A549 (cell line): ENCODE data around the gene NEDD4L. TPM values are rescaled to one million over a fixed set of nuclear protein-coding genes. Genes with fewer than 3 reads are reported as not detected.

Experiments
- ATAC-seq, 2 experiments: fragments of 200-7000 bp in 1 of 2; fragments of >200 bp in 1 of 2; cut with Nextera tagmentation in 1 of 2; cut with Tn5 transposase in 1 of 2; 3 replicates each; pipeline versions ENCODE4 v1.8.0 to v1.9.1; 2018 to 2020; ENCODE audit warnings: mild to moderate bottlenecking in 1 of 2, moderate library complexity in 1 of 2
- CTCF ChIA-PET: fragments of 300-600 bp; sonication (Branson Sonifier 250); formaldehyde crosslinking; extraction: SDS; loops from one replicate; lab custom pipeline; 2021; ENCODE audit warnings: antibody characterized with exemption, inconsistent platforms; lab: Yijun Ruan, JAX
- POLR2A ChIA-PET: fragments of 350-600 bp; formaldehyde crosslinking; extraction: SDS; loops from one replicate; lab custom pipeline; 2021; ENCODE audit warnings: antibody characterized with exemption, inconsistent platforms; lab: Yijun Ruan, JAX
- DNase-seq, 2 experiments: peaks; one replicate each; pipeline versions ENCODE4 v3.0.0 to v3.0.0-alpha.2; 2011 to 2016; ENCODE audit warnings: low read depth in 1 of 2, low spot score in 1 of 2
- FAIRE-seq: peaks from 2 replicates; lab custom pipeline; 2011; peaks lifted over from hg19 to GRCh38; lab: Jason Lieb, UNC
- H3K27ac ChIP-seq, 2 experiments: fragments of >200 bp; sonication (Bioruptor Twin); formaldehyde crosslinking; 3 replicates each; pipeline ENCODE4 v1.5.1; 2016 to 2017
- H3K4me1 ChIP-seq: fragments of >200 bp; sonication (Bioruptor Twin); formaldehyde crosslinking; 3 replicates; pipeline ENCODE4 v1.6.1; 2016
- H3K4me2 ChIP-seq: fragments of >200 bp; sonication (Bioruptor Twin); formaldehyde crosslinking; 3 replicates; pipeline ENCODE4 v1.6.1; 2016
- H3K4me3 ChIP-seq: fragments of >200 bp; sonication (Bioruptor Twin); formaldehyde crosslinking; 3 replicates; pipeline ENCODE4 v1.5.1; 2016
- H3K9me3 ChIP-seq: fragments of >200 bp; sonication (Bioruptor Twin); formaldehyde crosslinking; 3 replicates; pipeline ENCODE4 v1.6.1; 2016
- BHLHE40 ChIP-seq: IDR thresholded peaks from 2 replicates; pipeline ENCODE4 v1.6.1; 2012; ENCODE audit warnings: low read depth, low read length, inconsistent platforms
- CEBPB ChIP-seq, 2 experiments: fragments of >200 bp in 1 of 2; sonication (Bioruptor Twin) in 1 of 2; formaldehyde crosslinking in 1 of 2; IDR thresholded peaks; 2 replicates each; pipeline ENCODE4 v1.6.1; 2012 to 2016
- CHD2 ChIP-seq: fragments of 150-350 bp; IDR thresholded peaks from 2 replicates; pipeline ENCODE4 v1.6.1; 2014; ENCODE audit warnings: low read length; ENCODE audit not compliant: partially characterized antibody
- EHMT2 ChIP-seq: fragments of 200-600 bp; sonication (generic); IDR thresholded peaks from 2 replicates; pipeline ENCODE4 v1.6.1; 2016; ENCODE audit warnings: antibody characterized with exemption, low read depth, mild to moderate bottlenecking, moderate library complexity
- EP300 ChIP-seq, 2 experiments: fragments of >200 bp; sonication (Bioruptor Twin); formaldehyde crosslinking; IDR thresholded peaks; 2 replicates in 1 of 2; 3 replicates in 1 of 2; pipeline ENCODE4 v1.6.1; 2016 to 2017
- ESRRA ChIP-seq: fragments of 150-350 bp; IDR thresholded peaks from 2 replicates; pipeline ENCODE4 v1.6.1; 2014; ENCODE audit warnings: mild to moderate bottlenecking, low read length, borderline replicate concordance
- FOSB ChIP-seq: fragments of 250-450 bp; sonication (Bioruptor Pico); IDR thresholded peaks from 2 replicates; pipeline ENCODE4 v1.5.0; 2020; ENCODE audit warnings: mild to moderate bottlenecking, moderate library complexity
- FOXS1 ChIP-seq: fragments of 250-450 bp; sonication (Bioruptor Pico); IDR thresholded peaks from 2 replicates; pipeline ENCODE4 v1.5.0; 2020; ENCODE audit warnings: mild to moderate bottlenecking, moderate library complexity
- HEYL ChIP-seq: fragments of 250-450 bp; sonication (Bioruptor Pico); IDR thresholded peaks from 2 replicates; pipeline ENCODE4 v1.8.0; 2021; ENCODE audit warnings: mild to moderate bottlenecking, moderate library complexity
- HOXA7 ChIP-seq: fragments of 250-450 bp; sonication (Bioruptor Pico); IDR thresholded peaks from 2 replicates; pipeline ENCODE4 v1.5.0; 2020; ENCODE audit warnings: mild to moderate bottlenecking, moderate library complexity
- HOXB5 ChIP-seq: fragments of 250-450 bp; sonication (Bioruptor Pico); IDR thresholded peaks from 2 replicates; pipeline ENCODE4 v1.5.0; 2020; ENCODE audit warnings: mild to moderate bottlenecking, moderate library complexity
- JUNB ChIP-seq: fragments of >200 bp; sonication (Bioruptor Twin); formaldehyde crosslinking; IDR thresholded peaks from 2 replicates; pipeline ENCODE4 v1.6.1; 2016
- MAZ ChIP-seq: fragments of 150-350 bp; IDR thresholded peaks from 2 replicates; pipeline ENCODE4 v1.6.1; 2014; ENCODE audit warnings: antibody characterized with exemption, low read depth, low read length, borderline replicate concordance
- MYC ChIP-seq: IDR thresholded peaks from 2 replicates; pipeline ENCODE4 v1.6.1; 2012; ENCODE audit warnings: mild to moderate bottlenecking, inconsistent platforms, low read length, improper control_type of control experiment, borderline replicate concordance
- POLR2AphosphoS2 ChIP-seq: conservative IDR thresholded peaks from 2 replicates; pipeline ENCODE4 v1.6.1; 2012; ENCODE audit warnings: low read length, improper control_type of control experiment, inconsistent platforms
- RAD21 ChIP-seq, 2 experiments: fragments of >200 bp in 1 of 2; sonication (Bioruptor Twin) in 1 of 2; formaldehyde crosslinking in 1 of 2; IDR thresholded peaks in 1 of 2; conservative IDR thresholded peaks in 1 of 2; 2 replicates in 1 of 2; 3 replicates in 1 of 2; pipeline ENCODE4 v1.6.1; 2012 to 2018; ENCODE audit warnings: inconsistent platforms in 1 of 2
- RARB ChIP-seq: fragments of 250-450 bp; sonication (Bioruptor Pico); IDR thresholded peaks from 2 replicates; pipeline ENCODE4 v1.8.0; 2021; ENCODE audit warnings: mild to moderate bottlenecking, moderate library complexity
- RFX5 ChIP-seq: fragments of 450-650 bp; IDR thresholded peaks from 2 replicates; pipeline ENCODE4 v1.7.1; 2014; ENCODE audit warnings: antibody characterized with exemption, mild to moderate bottlenecking, moderate library complexity
- SREBF2 ChIP-seq: fragments of 450-650 bp; IDR thresholded peaks from 2 replicates; pipeline ENCODE4 v1.6.1; 2014; ENCODE audit warnings: mild to moderate bottlenecking, moderate library complexity
- TFCP2L1 ChIP-seq: fragments of 250-450 bp; sonication (Bioruptor Pico); IDR thresholded peaks from 2 replicates; pipeline ENCODE4 v1.5.0; 2021; ENCODE audit warnings: mild to moderate bottlenecking
- TP53 ChIP-seq: fragments of 250-450 bp; sonication (Bioruptor Pico); IDR thresholded peaks from 2 replicates; pipeline ENCODE4 v1.5.0; 2021; ENCODE audit warnings: mild to moderate bottlenecking, moderate library complexity
- ZC3H11A ChIP-seq: fragments of 450-650 bp; IDR thresholded peaks from 2 replicates; pipeline ENCODE4 v1.6.1; 2014; ENCODE audit warnings: antibody characterized with exemption, mild to moderate bottlenecking
- ZFP36 ChIP-seq: fragments of 450-650 bp; IDR thresholded peaks from 2 replicates; pipeline ENCODE4 v1.6.1; 2014; ENCODE audit warnings: borderline replicate concordance; ENCODE audit not compliant: partially characterized antibody
- ZNF302 ChIP-seq: fragments of 250-450 bp; sonication (Bioruptor Pico); IDR thresholded peaks from 2 replicates; pipeline ENCODE4 v1.9.0; 2021; ENCODE audit warnings: inconsistent platforms, mild to moderate bottlenecking, moderate library complexity
- ZSCAN20 ChIP-seq: fragments of 250-450 bp; sonication (Bioruptor Pico); IDR thresholded peaks from 2 replicates; pipeline ENCODE4 v1.8.0; 2022; ENCODE audit warnings: mild to moderate bottlenecking, moderate library complexity
- WGBS: methylation state at CpG from one replicate; pipeline ENCODE4 v1.1.6; 2017; ENCODE audit errors: missing lambda C conversion rate; 5-methylcytosine and 5-hydroxymethylcytosine counted together
- polyA plus RNA-seq, 4 experiments: library from polyadenylated mRNA; depleted of rRNA in 3 of 4; stranded (reverse); fragments of >200 nt; fragmentation: RNase III in 1 of 4; extraction: RNeasy Plus Mini Kit Qiagen cat#74134 plus additional on column Dnase treatment in 1 of 4; gene quantifications; 2 replicates in 3 of 4; 3 replicates in 1 of 4; pipeline ENCODE4 v1.2.3, GENCODE V29; 2011 to 2017
- TF ChIP-seq, protein P1 (sequence below): fragments of 150-350 bp; IDR thresholded peaks from 2 replicates; pipeline ENCODE4 v1.6.1; 2014; ENCODE audit warnings: low read depth, mild to moderate bottlenecking, low read length

Gene NEDD4L
- polyA plus RNA-seq, 2 of the 4 experiments (the other 2 are of a cell fraction) = 18.0 to 36.5 TPM

DNA sequence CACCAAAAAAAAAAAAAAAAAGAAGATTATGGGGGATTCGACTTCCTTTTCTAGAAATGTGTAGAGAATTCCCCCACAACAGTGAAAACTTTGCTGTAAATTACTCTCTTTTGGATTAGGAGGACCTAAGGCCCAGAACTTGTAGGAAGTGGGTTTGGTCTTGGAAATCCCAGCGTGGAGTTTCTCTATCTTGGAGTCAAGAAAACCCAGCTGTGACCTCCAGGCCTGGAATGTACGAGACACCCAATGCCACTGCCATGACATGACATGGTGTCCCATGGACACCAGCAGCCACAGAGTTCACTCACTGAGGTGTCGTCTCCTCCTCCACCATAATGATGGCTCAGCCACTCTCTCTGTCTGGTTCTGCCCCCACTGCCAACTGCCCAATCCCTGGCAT, 382.6 kb downstream of the NEDD4L start:
- TF ChIP-seq TP53 (CRISPR knock-in tag) (no peak), CHD2 (no peak), ZNF302 (CRISPR knock-in tag) (no peak)
- ChIA-PET POLR2A (no interaction called here), CTCF (interaction anchor here (1.0 to 1.8 kb wide), 4 partner anchors 14 to 35 kb away, joined by 3 to 5 read pairs (median 4); no protein-coding TSS in a partner anchor)
- 90% methylated on average over 4 of the region's 4 CpGs for WGBS
- FAIRE-seq (no peak), DNase-seq (no peak), ATAC-seq (no peak)
- Histone ChIP-seq H3K4me1 (peaks cover 12% of the 10 kb centered on the region; the same call in 2 of the 3 replicates), H3K9me3 (no peaks in the 10 kb centered on the region), H3K27ac (peak overlapping the region; percentile 12 to 41; a peak in 3 of 6 replicates), H3K4me2 (no peak overlapping the region), H3K4me3 (no peak overlapping the region)

DNA sequence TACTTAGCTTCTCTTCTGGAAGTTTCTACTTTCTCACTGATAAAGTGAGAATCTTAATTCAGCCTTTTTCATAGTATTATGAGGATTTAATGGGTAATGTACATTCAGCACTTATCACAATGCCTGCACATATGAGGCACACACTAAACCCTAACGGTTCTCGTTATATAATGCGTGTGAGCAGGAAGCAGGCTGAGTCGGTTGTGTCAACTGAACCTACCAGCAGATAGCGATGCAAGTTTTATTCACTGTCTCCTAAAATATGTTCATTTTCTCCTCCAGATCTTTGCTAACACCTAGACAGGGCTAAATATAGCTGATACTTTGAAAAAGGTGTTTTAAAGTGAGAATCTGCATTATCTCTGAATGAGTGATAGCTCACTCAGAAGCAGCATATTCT, 383.3 kb downstream of the NEDD4L start:
- POLR2A ChIA-PET = no interaction called here

DNA sequence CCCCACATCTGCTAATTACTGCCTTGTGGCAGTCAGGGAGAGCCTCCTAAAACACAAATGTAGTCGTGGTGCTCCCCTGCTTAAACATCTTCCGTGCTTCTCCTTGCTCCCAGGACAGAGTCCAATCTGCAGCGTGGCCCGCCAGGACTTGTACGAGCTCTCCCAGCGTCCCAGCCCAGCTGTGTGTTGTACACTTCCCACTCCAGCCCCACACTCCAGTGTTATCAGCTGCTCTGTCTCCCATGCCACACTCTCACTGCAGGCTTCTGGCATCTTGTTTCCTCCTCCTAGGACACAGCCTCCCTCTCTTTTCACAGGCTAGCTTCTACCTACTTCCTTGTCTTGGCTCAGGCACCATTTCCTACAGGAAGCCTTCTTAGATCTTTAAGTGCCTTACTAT, 385.4 kb downstream of the NEDD4L start:
- POLR2A ChIA-PET = no interaction called here
- Histone ChIP-seq H3K9me3 (no peaks in the 10 kb centered on the region), H3K4me1 (peaks cover 12% of the 10 kb centered on the region; the same call in 2 of the 3 replicates), H3K27ac (peak overlapping the region in 1 of 2 experiments; percentile 22; a peak in 1 of 6 replicates), H3K4me2 (no peak overlapping the region)
- DNase-seq (no peak), ATAC-seq (no peak), FAIRE-seq (no peak)
- CTCF ChIA-PET = interaction anchor here (1.7 kb wide), 1 partner anchor 99 kb away, joined by 3 read pairs; no protein-coding TSS in a partner anchor
- 75% methylated on average over 6 of the region's 6 CpGs for whole genome bisulfite sequencing
- TF ChIP-seq ZFP36 = no peak
- no peak for TF ChIP-seq SREBF2
- TF ChIP-seq RAD21 (conservative IDR thresholded peaks at IDR 0.05 in 1 of 2, IDR thresholded peaks at IDR 0.05 in 1 of 2) = no peak
- no peak for TF ChIP-seq FOXS1
- TF ChIP-seq TFCP2L1 (CRISPR knock-in tag) = no peak
- no peak for TF ChIP-seq RFX5
- no peak for TF ChIP-seq HOXA7
- TF ChIP-seq, protein P1, sequence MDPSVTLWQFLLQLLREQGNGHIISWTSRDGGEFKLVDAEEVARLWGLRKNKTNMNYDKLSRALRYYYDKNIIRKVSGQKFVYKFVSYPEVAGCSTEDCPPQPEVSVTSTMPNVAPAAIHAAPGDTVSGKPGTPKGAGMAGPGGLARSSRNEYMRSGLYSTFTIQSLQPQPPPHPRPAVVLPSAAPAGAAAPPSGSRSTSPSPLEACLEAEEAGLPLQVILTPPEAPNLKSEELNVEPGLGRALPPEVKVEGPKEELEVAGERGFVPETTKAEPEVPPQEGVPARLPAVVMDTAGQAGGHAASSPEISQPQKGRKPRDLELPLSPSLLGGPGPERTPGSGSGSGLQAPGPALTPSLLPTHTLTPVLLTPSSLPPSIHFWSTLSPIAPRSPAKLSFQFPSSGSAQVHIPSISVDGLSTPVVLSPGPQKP = no peak
- TF ChIP-seq EP300 (IDR thresholded peaks at IDR 0.05) = no peak
- no peak for TF ChIP-seq HOXB5 (CRISPR knock-in tag)
- no peak for TF ChIP-seq ZC3H11A
- TF ChIP-seq EHMT2 = no peak
- TF ChIP-seq HEYL (CRISPR knock-in tag) = no peak
- no peak for TF ChIP-seq RARB
- TF ChIP-seq MYC = no peak
- no peak for TF ChIP-seq ESRRA
- no peak for TF ChIP-seq ZSCAN20
- TF ChIP-seq, all 56 proteins: peak for 0
- no peak overlapping the region for H3K4me3 ChIP-seq

More for the DNA sequence above, 383.3 kb downstream of the NEDD4L start:
- Histone ChIP-seq H3K4me3 (no peak overlapping the region), H3K27ac (no peak overlapping the region; a peak in 1 of 6 replicates), H3K4me1 (peaks cover 12% of the 10 kb centered on the region; the same call in 2 of the 3 replicates), H3K4me2 (no peak overlapping the region), H3K9me3 (no peaks in the 10 kb centered on the region)
- no peak for DNase-seq
- no peak for TF ChIP-seq MYC
- no peak for FAIRE-seq
- ATAC-seq = no peak
- CTCF ChIA-PET = interaction anchor here (0.8 to 1.8 kb wide), 5 partner anchors 13 to 36 kb away, joined by 3 to 5 read pairs (median 3); no protein-coding TSS in a partner anchor
- WGBS = 75% methylated on average over 5 of the region's 5 CpGs

DNA sequence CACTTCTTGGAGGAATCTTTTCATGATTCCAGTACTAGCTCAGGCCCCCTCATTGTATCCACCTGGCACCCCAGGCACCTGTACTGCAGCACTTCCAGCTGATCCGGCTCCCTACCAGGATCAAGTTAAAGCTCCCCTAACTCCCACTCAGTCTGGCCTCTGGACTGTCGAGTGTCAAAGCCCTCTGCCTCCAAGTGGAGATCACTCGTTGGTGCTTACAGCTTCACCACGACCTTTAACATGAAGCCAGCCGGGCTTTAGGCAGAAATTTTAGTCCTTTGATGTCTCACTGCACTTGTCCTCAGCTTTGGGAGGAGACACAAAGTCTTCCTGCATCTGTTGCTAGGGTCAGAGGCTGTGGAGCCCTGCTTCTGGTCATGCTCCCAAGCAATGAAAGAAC, 387.2 kb downstream of the NEDD4L start:
- no peaks in the 10 kb centered on the region for H3K4me1 ChIP-seq
- ChIA-PET CTCF (interaction anchor here (0.6 to 1.5 kb wide), 3 partner anchors 10 to 581 kb away, joined by 3 to 5 read pairs (median 5); no protein-coding TSS in a partner anchor), POLR2A (no interaction called here)
- FAIRE-seq = no peak
- no peak for DNase-seq
- 71% methylated on average over 5 of the region's 5 CpGs for WGBS
- no peaks in the 10 kb centered on the region for H3K9me3 ChIP-seq
- TF ChIP-seq POLR2AphosphoS2 (no peak), HEYL (CRISPR knock-in tag) (no peak), MAZ (no peak), CEBPB (IDR thresholded peaks at IDR 0.05) (no peak), BHLHE40 (no peak), HOXB5 (CRISPR knock-in tag) (no peak), FOSB (CRISPR knock-in tag) (no peak), JUNB (no peak)
- no peak overlapping the region for H3K4me2 ChIP-seq
- no peak for ATAC-seq
- H3K27ac ChIP-seq = no peak overlapping the region; a peak in 1 of 6 replicates
- H3K4me3 ChIP-seq = no peak overlapping the region
